ENCODE measurements around the gene WDR87.

The WDR87 gene

GRCh38 chr19:37906869-37907734 is 708 bp upstream of the WDR87 start, which contains the start of gene SIPA1L3:
SIPA1L3 (plus strand) TSS chr19:37907208; CDS start chr19:38081566, 174,358 bp downstream.
- TF ChIP-seq POLR2AphosphoS5 (IDR thresholded peaks at IDR 0.05; ENCODE audit: low read depth, low read length) (no peak; the same call in 1 of the 2 replicates), POLR2A (IDR thresholded peaks at IDR 0.05; ENCODE audit: low read depth, low read length) (no peak; the same call in 1 of the 2 replicates), TAF1 (IDR thresholded peaks at IDR 0.05; ENCODE audit: borderline replicate concordance, low read depth, low read length) (0 out of 2 replicates have a peak, but pooled peaks have one; percentile 23)
- FAIRE-seq (peak; percentile 96), DNase-seq (ENCODE audit: insufficient read length) (peak; percentile 85)

GRCh38 chr19:37903096-37903495 is 3.3 kb downstream of the WDR87 start:
- DNase-seq (ENCODE audit: insufficient read length): no peak

GRCh38 chr19:37902668-37903067 is 3.7 kb downstream of the WDR87 start:
- FAIRE-seq (peak; percentile 73), DNase-seq (ENCODE audit: insufficient read length) (peak; percentile 58)
- TF ChIP-seq TAF1 (IDR thresholded peaks at IDR 0.05; ENCODE audit: borderline replicate concordance, low read depth, low read length) (no peak), POLR2A (IDR thresholded peaks at IDR 0.05; ENCODE audit: low read depth, low read length) (no peak), POLR2AphosphoS5 (IDR thresholded peaks at IDR 0.05; ENCODE audit: low read depth, low read length) (no peak)

More at GRCh38 chr19:37903096-37903495, 3.3 kb downstream of the WDR87 start:
- TF ChIP-seq TAF1 (IDR thresholded peaks at IDR 0.05; ENCODE audit: borderline replicate concordance, low read depth, low read length) (no peak), POLR2A (IDR thresholded peaks at IDR 0.05; ENCODE audit: low read depth, low read length) (no peak), POLR2AphosphoS5 (IDR thresholded peaks at IDR 0.05; ENCODE audit: low read depth, low read length) (no peak)
- FAIRE-seq: no peak

- FAIRE-seq (no peak), DNase-seq (ENCODE audit: insufficient read length) (no peak)
- TF ChIP-seq TAF1 (IDR thresholded peaks at IDR 0.05; ENCODE audit: borderline replicate concordance, low read depth, low read length) (no peak), POLR2A (IDR thresholded peaks at IDR 0.05; ENCODE audit: low read depth, low read length) (no peak), POLR2AphosphoS5 (IDR thresholded peaks at IDR 0.05; ENCODE audit: low read depth, low read length) (no peak)
Measured at GRCh38 chr19:37899966-37900365, 6.4 kb downstream of the WDR87 start.

GRCh38 chr19:37899453-37899852 is 6.9 kb downstream of the WDR87 start:
- no peak for TF ChIP-seq POLR2A (IDR thresholded peaks at IDR 0.05; ENCODE audit: low read depth, low read length)
- no peak for TF ChIP-seq TAF1 (IDR thresholded peaks at IDR 0.05; ENCODE audit: borderline replicate concordance, low read depth, low read length)
- no peak for TF ChIP-seq POLR2AphosphoS5 (IDR thresholded peaks at IDR 0.05; ENCODE audit: low read depth, low read length)
- FAIRE-seq: no peak
- no peak for DNase-seq (ENCODE audit: insufficient read length)

- DNase-seq (ENCODE audit: insufficient read length) (no peak), FAIRE-seq (no peak)
- TF ChIP-seq POLR2AphosphoS5 (IDR thresholded peaks at IDR 0.05; ENCODE audit: low read depth, low read length): no peak
- no peak for TF ChIP-seq POLR2A (IDR thresholded peaks at IDR 0.05; ENCODE audit: low read depth, low read length)
- no peak for TF ChIP-seq TAF1 (IDR thresholded peaks at IDR 0.05; ENCODE audit: borderline replicate concordance, low read depth, low read length)
Measured at GRCh38 chr19:37896180-37896579, 10.2 kb downstream of the WDR87 start.

GRCh38 chr19:37893845-37894575 is 12.4 kb downstream of the WDR87 start:
- TF ChIP-seq POLR2AphosphoS5 (IDR thresholded peaks at IDR 0.05; ENCODE audit: low read depth, low read length) (no peak), TAF1 (IDR thresholded peaks at IDR 0.05; ENCODE audit: borderline replicate concordance, low read depth, low read length) (no peak), POLR2A (IDR thresholded peaks at IDR 0.05; ENCODE audit: low read depth, low read length) (no peak)
- no peak for FAIRE-seq
- DNase-seq (ENCODE audit: insufficient read length): no peak

- DNase-seq (ENCODE audit: insufficient read length) (no peak), FAIRE-seq (no peak)
- TF ChIP-seq POLR2A (IDR thresholded peaks at IDR 0.05; ENCODE audit: low read depth, low read length): no peak
- TF ChIP-seq POLR2AphosphoS5 (IDR thresholded peaks at IDR 0.05; ENCODE audit: low read depth, low read length): no peak
- no peak for TF ChIP-seq TAF1 (IDR thresholded peaks at IDR 0.05; ENCODE audit: borderline replicate concordance, low read depth, low read length)
Measured at GRCh38 chr19:37886571-37886970, 19.8 kb downstream of the WDR87 start.

GRCh38 chr19:37885392-37885791 is 21.0 kb downstream of the WDR87 start:
- DNase-seq (ENCODE audit: insufficient read length) (no peak), FAIRE-seq (no peak)
- TF ChIP-seq POLR2A (IDR thresholded peaks at IDR 0.05; ENCODE audit: low read depth, low read length) (no peak), POLR2AphosphoS5 (IDR thresholded peaks at IDR 0.05; ENCODE audit: low read depth, low read length) (no peak), TAF1 (IDR thresholded peaks at IDR 0.05; ENCODE audit: borderline replicate concordance, low read depth, low read length) (no peak)

GRCh38 chr19:37877147-37877546 is 29.2 kb downstream of the WDR87 start:
- no peak for DNase-seq (ENCODE audit: insufficient read length)
- TF ChIP-seq POLR2A (IDR thresholded peaks at IDR 0.05; ENCODE audit: low read depth, low read length): no peak
- TF ChIP-seq TAF1 (IDR thresholded peaks at IDR 0.05; ENCODE audit: borderline replicate concordance, low read depth, low read length): no peak
- no peak for TF ChIP-seq POLR2AphosphoS5 (IDR thresholded peaks at IDR 0.05; ENCODE audit: low read depth, low read length)
- FAIRE-seq: no peak

- FAIRE-seq: no peak
- no peak for DNase-seq (ENCODE audit: insufficient read length)
- no peak for TF ChIP-seq POLR2AphosphoS5 (IDR thresholded peaks at IDR 0.05; ENCODE audit: low read depth, low read length)
- TF ChIP-seq TAF1 (IDR thresholded peaks at IDR 0.05; ENCODE audit: borderline replicate concordance, low read depth, low read length): no peak
- TF ChIP-seq POLR2A (IDR thresholded peaks at IDR 0.05; ENCODE audit: low read depth, low read length): no peak
Measured at GRCh38 chr19:37876032-37876431, 30.4 kb downstream of the WDR87 start.
